ENCODE measurements around the gene DIAPH2.

Gene DIAPH2

DNA sequence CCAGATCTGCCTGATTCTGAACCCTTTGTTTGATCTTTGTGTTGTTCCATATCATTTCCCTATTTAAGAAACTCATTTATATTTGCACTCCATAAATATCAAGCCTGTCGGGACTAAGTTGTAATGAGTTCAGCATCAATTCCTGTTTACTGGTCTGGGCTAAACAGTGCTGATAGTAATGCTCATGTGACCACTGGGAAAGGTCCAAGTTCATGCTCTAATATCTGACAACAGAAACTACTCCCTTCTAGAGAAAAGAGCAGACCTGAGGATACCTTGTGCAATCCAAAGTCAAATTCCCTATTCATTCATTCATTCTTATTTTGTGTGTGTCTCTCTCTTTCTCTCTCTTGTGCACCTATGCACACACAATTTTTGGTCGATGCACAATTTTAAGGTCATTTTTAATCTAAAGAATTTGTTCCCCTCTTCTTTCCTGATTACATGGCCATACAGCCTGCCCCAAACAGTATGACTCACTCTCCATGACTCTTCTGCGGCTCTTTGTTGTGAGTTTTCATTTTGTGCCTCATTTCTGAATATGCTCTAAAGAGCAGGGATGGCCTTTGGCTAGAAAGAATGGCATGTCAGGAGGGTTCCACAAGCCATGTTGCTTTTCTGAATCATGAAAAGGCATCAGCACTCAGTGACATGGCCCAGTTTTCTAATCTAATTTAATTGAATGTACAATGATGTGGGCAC, 863.4 kb downstream of the DIAPH2 start:
- TF ChIP-seq CTCF (IDR thresholded peaks at IDR 0.05; ENCODE audit: low read length, missing control alignments), result no peak
- H3K4me3 ChIP-seq (replicated peaks; ENCODE audit: low read depth, low read length), result no peak overlapping the region
- peak; percentile 38 for DNase-seq (ENCODE audit: low read depth)

DNA sequence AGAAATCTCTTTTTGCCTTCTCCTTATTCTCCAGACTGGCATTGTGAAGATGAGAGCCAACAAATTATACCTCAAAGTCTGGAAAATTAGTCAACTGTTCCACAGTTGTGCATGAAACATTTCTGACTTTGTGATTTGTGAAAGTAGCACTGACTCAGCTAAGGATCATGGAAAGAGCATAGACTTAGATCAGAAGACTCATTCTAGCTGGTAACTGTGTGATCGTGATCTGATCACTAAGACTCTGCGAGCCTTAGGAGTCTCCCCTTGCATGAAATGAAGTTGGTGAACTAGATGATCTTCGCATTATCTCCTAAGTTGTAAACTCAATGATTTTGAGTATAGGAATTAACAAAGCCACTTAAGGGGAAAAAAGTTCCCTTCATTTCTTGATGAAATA, 867.2 kb downstream of the DIAPH2 start:
- TF ChIP-seq CTCF (IDR thresholded peaks at IDR 0.05; ENCODE audit: low read length, missing control alignments), result no peak
- no peak overlapping the region for H3K4me3 ChIP-seq (replicated peaks; ENCODE audit: low read depth, low read length)
- DNase-seq (ENCODE audit: low read depth), result no peak

DNA sequence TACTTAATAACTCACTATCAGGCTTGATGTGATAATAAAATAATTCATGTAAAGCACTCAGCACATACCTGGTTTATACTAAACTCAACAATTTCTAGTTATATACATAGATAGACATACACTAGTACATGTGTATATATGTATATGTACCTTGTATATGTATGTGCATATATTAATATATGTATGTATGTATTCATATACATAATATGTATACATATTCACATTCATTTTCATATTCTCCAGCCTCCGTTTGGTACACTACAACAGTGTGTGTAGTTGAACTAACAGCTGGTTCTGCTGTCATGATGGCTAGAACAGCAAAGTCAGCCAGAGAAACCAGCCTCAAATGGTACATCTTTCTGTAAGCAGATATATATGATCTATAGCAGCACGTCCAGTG, 869.2 kb downstream of the DIAPH2 start:
- H3K4me3 ChIP-seq (replicated peaks; ENCODE audit: low read depth, low read length), result no peak overlapping the region
- TF ChIP-seq CTCF (IDR thresholded peaks at IDR 0.05; ENCODE audit: low read length, missing control alignments), result no peak
- no peak for DNase-seq (ENCODE audit: low read depth)

GRCh38 chrX:97556359-97556758, 871.7 kb downstream of the DIAPH2 start:
- no peak overlapping the region for H3K4me3 ChIP-seq (replicated peaks; ENCODE audit: low read depth, low read length)
- no peak for TF ChIP-seq CTCF (IDR thresholded peaks at IDR 0.05; ENCODE audit: low read length, missing control alignments)

GRCh38 chrX:97563531-97564133, 879.0 kb downstream of the DIAPH2 start:
- DNase-seq (ENCODE audit: low read depth), result peak; percentile 72
- no peak for TF ChIP-seq CTCF (IDR thresholded peaks at IDR 0.05; ENCODE audit: low read length, missing control alignments)
- H3K4me3 ChIP-seq (replicated peaks; ENCODE audit: low read depth, low read length), result peak overlapping the region; percentile 40

More at GRCh38 chrX:97556359-97556758, 871.7 kb downstream of the DIAPH2 start:
- no peak for DNase-seq (ENCODE audit: low read depth)

GRCh38 chrX:97564496-97564895, 879.9 kb downstream of the DIAPH2 start:
- DNase-seq (ENCODE audit: low read depth), result no peak
- no peak for TF ChIP-seq CTCF (IDR thresholded peaks at IDR 0.05; ENCODE audit: low read length, missing control alignments)
- no peak overlapping the region for H3K4me3 ChIP-seq (replicated peaks; ENCODE audit: low read depth, low read length)

DNA sequence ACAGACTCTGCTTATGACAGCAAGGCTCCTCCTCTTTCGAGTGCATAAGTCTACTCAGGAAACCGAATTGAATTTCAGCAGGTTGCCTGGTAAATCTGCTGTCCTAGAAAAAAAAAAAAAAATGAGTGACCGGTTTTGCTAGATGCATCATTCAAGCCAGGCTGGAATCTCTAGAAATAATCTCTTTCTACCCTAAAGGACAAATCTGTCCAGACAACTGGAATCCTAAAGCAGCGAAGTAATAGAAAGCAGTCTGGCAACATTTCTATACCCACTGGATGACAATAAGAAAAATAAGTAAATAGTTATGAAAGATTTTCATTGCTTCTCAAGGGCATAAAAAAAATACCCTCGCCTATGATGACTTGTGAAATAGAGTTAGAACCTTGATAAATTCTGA, 902.5 kb downstream of the DIAPH2 start:
- no peak overlapping the region for H3K4me3 ChIP-seq (replicated peaks; ENCODE audit: low read depth, low read length)
- TF ChIP-seq CTCF (IDR thresholded peaks at IDR 0.05; ENCODE audit: low read length, missing control alignments), result no peak
- DNase-seq (ENCODE audit: low read depth), result no peak

Measured in fibroblast of pulmonary artery (primary cell).